Natural killer cell treated with Interleukin-12 subunit alpha and Interleukin-12 subunit beta and Interleukin-15 and Interleukin-18, amount 100 ng/mL, for 72 hours (primary cell): ENCODE results near the gene PLXDC2. TPM values are rescaled to one million over a fixed set of nuclear protein-coding genes. Genes with fewer than 3 reads are reported as not detected.

Source experiments
- ATAC-seq, 2 donors: fragments of 150-1000 bp; cut with Tn5 transposase in 1 of 2; sonication (Bioruptor Pico), chemical (Tn5 transposase) in 1 of 2; 2 replicates each; pipeline ENCODE4 v1.10.0; 2021
- DNase-seq: peaks from one replicate; pipeline ENCODE4 v3.0.0; 2022; ENCODE audit warnings: low spot score
- H3K27ac Mint-ChIP-seq, 2 donors: 1 replicate in 1 of 2; 2 replicates in 1 of 2; pipeline ENCODE4 v1.8.0; 2022; ENCODE audit warnings: mixed read lengths in 2 of 2, mild to moderate bottlenecking in 1 of 2, moderate library complexity in 1 of 2
- H3K27me3 Mint-ChIP-seq, 2 donors: 1 replicate in 1 of 2; 2 replicates in 1 of 2; pipeline ENCODE4 v1.8.0; 2022; ENCODE audit warnings: mixed read lengths in 2 of 2
- H3K36me3 Mint-ChIP-seq: one replicate; pipeline ENCODE4 v1.8.0; 2022; ENCODE audit warnings: mixed read lengths
- H3K4me1 Mint-ChIP-seq, 2 donors: 1 replicate in 1 of 2; 2 replicates in 1 of 2; pipeline ENCODE4 v1.8.0; 2022; ENCODE audit warnings: low read depth in 2 of 2, mixed read lengths in 2 of 2, mild to moderate bottlenecking in 1 of 2
- H3K4me3 Mint-ChIP-seq: one replicate; pipeline ENCODE4 v1.8.0; 2022; ENCODE audit warnings: mixed read lengths
- H3K9me3 Mint-ChIP-seq: 2 replicates; pipeline ENCODE4 v1.8.0; 2022; ENCODE audit warnings: mixed read lengths
- total RNA-seq, 2 donors: library from RNA; stranded (reverse); gene quantifications; one replicate each; pipeline ENCODE4 v1.2.3, GENCODE V29; 2022

Gene PLXDC2
- total RNA-seq, 2 donors from 2014 or later, result 3.5 to 14.0 TPM

GRCh38 chr10:20108021-20108420 lies 291.8 kb downstream of the PLXDC2 start:
- Mint-ChIP-seq H3K27ac (no peak overlapping the region), H3K4me1 (no peaks in the 10 kb centered on the region), H3K36me3 (no peaks in the 10 kb centered on the region), H3K9me3 (no peaks in the 10 kb centered on the region), H3K27me3 (no peaks in the 10 kb centered on the region), H3K4me3 (no peak overlapping the region)
- ATAC-seq, result no peak
- no peak for DNase-seq

- no peaks in the 10 kb centered on the region for H3K27me3 Mint-ChIP-seq
- no peaks in the 10 kb centered on the region for H3K36me3 Mint-ChIP-seq
- H3K4me1 Mint-ChIP-seq, result no peaks in the 10 kb centered on the region
- H3K4me3 Mint-ChIP-seq, result no peak overlapping the region
- no peaks in the 10 kb centered on the region for H3K9me3 Mint-ChIP-seq
- DNase-seq, result no peak
- ATAC-seq, result no peak
- no peak overlapping the region for H3K27ac Mint-ChIP-seq
These were observed 293.4 kb downstream of the PLXDC2 start for GRCh38 chr10:20109613-20110012.

GRCh38 chr10:20110125-20111100 lies 294.2 kb downstream of the PLXDC2 start:
- Mint-ChIP-seq H3K27me3 (no peaks in the 10 kb centered on the region), H3K36me3 (no peaks in the 10 kb centered on the region), H3K4me3 (no peak overlapping the region), H3K9me3 (no peaks in the 10 kb centered on the region), H3K4me1 (no peaks in the 10 kb centered on the region), H3K27ac (no peak overlapping the region)
- no peak for DNase-seq
- ATAC-seq, result no peak

- Mint-ChIP-seq H3K27ac (no peak overlapping the region), H3K4me1 (no peaks in the 10 kb centered on the region), H3K9me3 (no peaks in the 10 kb centered on the region), H3K4me3 (no peak overlapping the region), H3K27me3 (no peaks in the 10 kb centered on the region), H3K36me3 (no peaks in the 10 kb centered on the region)
- DNase-seq, result no peak
- no peak for ATAC-seq
These were observed 297.9 kb downstream of the PLXDC2 start for GRCh38 chr10:20114179-20114578.

- DNase-seq (no peak), ATAC-seq (no peak)
- H3K27ac Mint-ChIP-seq, result no peak overlapping the region
- H3K4me3 Mint-ChIP-seq, result no peak overlapping the region
- H3K9me3 Mint-ChIP-seq, result no peaks in the 10 kb centered on the region
- no peaks in the 10 kb centered on the region for H3K27me3 Mint-ChIP-seq
- H3K36me3 Mint-ChIP-seq, result no peaks in the 10 kb centered on the region
- no peaks in the 10 kb centered on the region for H3K4me1 Mint-ChIP-seq
These were observed 299.7 kb downstream of the PLXDC2 start for GRCh38 chr10:20115894-20116293.

GRCh38 chr10:20117471-20117870 lies 301.2 kb downstream of the PLXDC2 start:
- H3K27me3 Mint-ChIP-seq, result no peaks in the 10 kb centered on the region
- no peak overlapping the region for H3K4me3 Mint-ChIP-seq
- no peaks in the 10 kb centered on the region for H3K9me3 Mint-ChIP-seq
- no peaks in the 10 kb centered on the region for H3K36me3 Mint-ChIP-seq
- peaks cover 0 to 5% of the 10 kb centered on the region in 2 donors for H3K4me1 Mint-ChIP-seq
- no peak overlapping the region for H3K27ac Mint-ChIP-seq
- DNase-seq, result no peak
- no peak for ATAC-seq

- H3K9me3 Mint-ChIP-seq, result no peaks in the 10 kb centered on the region
- DNase-seq, result no peak
- H3K4me3 Mint-ChIP-seq, result no peak overlapping the region
These were observed 301.9 kb downstream of the PLXDC2 start for GRCh38 chr10:20118119-20118518.

GRCh38 chr10:20128811-20129210 lies 312.6 kb downstream of the PLXDC2 start:
- ATAC-seq (no peak), DNase-seq (no peak)
- peaks cover 4% of the 10 kb centered on the region for H3K9me3 Mint-ChIP-seq
- peaks cover 17% of the 10 kb centered on the region for H3K36me3 Mint-ChIP-seq
- H3K27me3 Mint-ChIP-seq, result no peaks in the 10 kb centered on the region
- H3K4me1 Mint-ChIP-seq, result peaks cover 0 to under 1% of the 10 kb centered on the region in 2 donors
- H3K27ac Mint-ChIP-seq, result no peak overlapping the region
- no peak overlapping the region for H3K4me3 Mint-ChIP-seq

More at GRCh38 chr10:20118119-20118518, 301.9 kb downstream of the PLXDC2 start:
- H3K4me1 Mint-ChIP-seq, result peaks cover 0 to 5% of the 10 kb centered on the region in 2 donors
- ATAC-seq, result no peak
- H3K27ac Mint-ChIP-seq, result no peak overlapping the region
- H3K27me3 Mint-ChIP-seq, result no peaks in the 10 kb centered on the region
- H3K36me3 Mint-ChIP-seq, result no peaks in the 10 kb centered on the region

- no peak for ATAC-seq
- no peak overlapping the region for H3K4me3 Mint-ChIP-seq
These were observed 316.6 kb downstream of the PLXDC2 start for GRCh38 chr10:20132816-20133215.

GRCh38 chr10:20133669-20134189 lies 317.5 kb downstream of the PLXDC2 start:
- no peaks in the 10 kb centered on the region for H3K27me3 Mint-ChIP-seq
- H3K9me3 Mint-ChIP-seq, result peaks cover 7% of the 10 kb centered on the region
- peaks cover 28% of the 10 kb centered on the region for H3K36me3 Mint-ChIP-seq
- H3K27ac Mint-ChIP-seq, result no peak overlapping the region
- no peak for DNase-seq
- no peaks in the 10 kb centered on the region for H3K4me1 Mint-ChIP-seq
- no peak for ATAC-seq
- no peak overlapping the region for H3K4me3 Mint-ChIP-seq

More at GRCh38 chr10:20132816-20133215, 316.6 kb downstream of the PLXDC2 start:
- Mint-ChIP-seq H3K27ac (no peak overlapping the region), H3K27me3 (no peaks in the 10 kb centered on the region), H3K9me3 (peaks cover 7% of the 10 kb centered on the region), H3K36me3 (peaks cover 28% of the 10 kb centered on the region), H3K4me1 (no peaks in the 10 kb centered on the region)
- no peak for DNase-seq

GRCh38 chr10:20142311-20142710 lies 326.1 kb downstream of the PLXDC2 start:
- H3K27ac Mint-ChIP-seq, result no peak overlapping the region
- no peak for ATAC-seq
- no peaks in the 10 kb centered on the region for H3K4me1 Mint-ChIP-seq
- H3K4me3 Mint-ChIP-seq, result no peak overlapping the region
- no peak for DNase-seq
- no peaks in the 10 kb centered on the region for H3K36me3 Mint-ChIP-seq
- H3K27me3 Mint-ChIP-seq, result no peaks in the 10 kb centered on the region
- peaks cover 3% of the 10 kb centered on the region for H3K9me3 Mint-ChIP-seq

GRCh38 chr10:20144268-20144667 lies 328.0 kb downstream of the PLXDC2 start:
- DNase-seq (no peak), ATAC-seq (no peak)
- Mint-ChIP-seq H3K27me3 (no peaks in the 10 kb centered on the region), H3K27ac (no peak overlapping the region), H3K4me3 (no peak overlapping the region), H3K9me3 (peaks cover 3% of the 10 kb centered on the region), H3K36me3 (no peaks in the 10 kb centered on the region), H3K4me1 (no peaks in the 10 kb centered on the region)

- H3K9me3 Mint-ChIP-seq, result no peaks in the 10 kb centered on the region
- no peak overlapping the region for H3K27ac Mint-ChIP-seq
- H3K36me3 Mint-ChIP-seq, result peaks cover 1% of the 10 kb centered on the region
- ATAC-seq (no peak), DNase-seq (no peak)
- no peaks in the 10 kb centered on the region for H3K27me3 Mint-ChIP-seq
- H3K4me1 Mint-ChIP-seq, result no peaks in the 10 kb centered on the region
- H3K4me3 Mint-ChIP-seq, result no peak overlapping the region
These were observed 329.8 kb downstream of the PLXDC2 start for GRCh38 chr10:20146004-20146403.

- Mint-ChIP-seq H3K27me3 (no peaks in the 10 kb centered on the region), H3K9me3 (no peaks in the 10 kb centered on the region), H3K27ac (no peak overlapping the region), H3K36me3 (peaks cover 4% of the 10 kb centered on the region), H3K4me3 (no peak overlapping the region), H3K4me1 (no peaks in the 10 kb centered on the region)
- ATAC-seq, result no peak
- DNase-seq, result no peak
These were observed 331.5 kb downstream of the PLXDC2 start for GRCh38 chr10:20147684-20148083.
